Caco-2 (cell line): ENCODE results near the gene DCST1. TPM values are rescaled to one million over a fixed set of nuclear protein-coding genes. Genes with fewer than 3 reads are reported as not detected.

Experiments used
- BruUV-seq: library from RNA; stranded (reverse); fragments of 400-500 nt; replicated peaks from 2 replicates; lab custom pipeline; 2021; lab: Mats Ljungman, UMichigan
- CTCF ChIA-PET: fragments of 300-600 bp; sonication (Branson Sonifier 250); formaldehyde crosslinking; loops from one replicate; lab custom pipeline; 2022; ENCODE audit warnings: antibody characterized with exemption; lab: Charles Lee
- POLR2A ChIA-PET: fragments of 300-600 bp; sonication (Branson Sonifier 250); formaldehyde crosslinking; loops from one replicate; lab custom pipeline; 2022; ENCODE audit warnings: antibody characterized with exemption; lab: Charles Lee
- DNase-seq, 2 experiments: peaks; one replicate each; pipeline versions ENCODE4 v3.0.0 to v3.0.0-alpha.2; 2020 to 2022
- H3K27me3 ChIP-seq: replicated peaks from 2 replicates; pipeline ENCODE4 v1.6.0; 2011; ENCODE audit warnings: low read length; ENCODE audit not compliant: control insufficient read depth, insufficient read depth
- H3K36me3 ChIP-seq: 2 replicates; pipeline ENCODE4 v1.5.1; 2011; ENCODE audit warnings: low read length; ENCODE audit not compliant: control insufficient read depth, insufficient read depth
- H3K4me1 ChIP-seq: fragments of 250-450 bp; sonication (Bioruptor Pico); 2 replicates; pipeline ENCODE4 v1.5.1; 2020; ENCODE audit warnings: mild to moderate bottlenecking
- H3K4me3 ChIP-seq: 2 replicates; pipeline ENCODE4 v1.5.1; 2011; ENCODE audit warnings: low read depth, mild to moderate bottlenecking, control low read depth, low read length
- H3K9me3 ChIP-seq: fragments of 250-450 bp; sonication (Bioruptor Pico); 2 replicates; pipeline ENCODE4 v1.5.1; 2020; ENCODE audit warnings: mild to moderate bottlenecking, moderate library complexity
- H3K27ac Mint-ChIP-seq: one replicate; pipeline ENCODE4 v1.8.0; 2022; ENCODE audit warnings: mixed read lengths; ENCODE audit not compliant: unreplicated experiment
- H3K27me3 Mint-ChIP-seq: one replicate; pipeline ENCODE4 v1.8.0; 2022; ENCODE audit warnings: mixed read lengths; ENCODE audit not compliant: insufficient read depth, unreplicated experiment
- H3K36me3 Mint-ChIP-seq: one replicate; pipeline ENCODE4 v1.8.0; 2022; ENCODE audit warnings: mild to moderate bottlenecking, mixed read lengths; ENCODE audit not compliant: insufficient read depth, unreplicated experiment
- H3K4me1 Mint-ChIP-seq: one replicate; pipeline ENCODE4 v1.8.0; 2022; ENCODE audit warnings: low read depth, mixed read lengths; ENCODE audit not compliant: unreplicated experiment
- H3K4me3 Mint-ChIP-seq: one replicate; pipeline ENCODE4 v1.8.0; 2022; ENCODE audit warnings: mild to moderate bottlenecking, moderate library complexity, mixed read lengths; ENCODE audit not compliant: unreplicated experiment
- H3K9me3 Mint-ChIP-seq: one replicate; pipeline ENCODE4 v1.8.0; 2022; ENCODE audit warnings: mixed read lengths; ENCODE audit not compliant: unreplicated experiment
- CTCF ChIP-seq, 2 experiments: fragments of 200-600 bp in 1 of 2; IDR thresholded peaks; 1 replicate in 1 of 2; 2 replicates in 1 of 2; pipeline versions ENCODE4 v1.5.1 to v1.8.0; 2011 to 2022; ENCODE audit warnings: antibody characterized with exemption in 1 of 2, control low read depth in 1 of 2, inconsistent platforms in 1 of 2, low read depth in 1 of 2, low read length in 1 of 2, mild to moderate bottlenecking in 1 of 2, moderate library complexity in 1 of 2; ENCODE audit not compliant: insufficient read depth in 1 of 2, severe bottlenecking in 1 of 2, unreplicated experiment in 1 of 2
- intact Hi-C: fragments of 100-400 bp; cut with micrococcal nuclease; formaldehyde crosslinking; loops from one replicate; pipeline ENCODE4 v1.10.0; 2022; ENCODE audit not compliant: unreplicated experiment
- total RNA-seq: library from RNA; stranded (reverse); gene quantifications from 2 replicates; pipeline ENCODE4 v1.2.3, GENCODE V29; 2022

DCST1 gene
- total RNA-seq, 1 experiment from 2014 or later: not detected

- Histone ChIP-seq H3K27me3 (no peaks in the 10 kb centered on the region), H3K4me3 (no peak overlapping the region), H3K4me1 (peaks cover 18% of the 10 kb centered on the region), H3K36me3 (no peaks in the 10 kb centered on the region), H3K9me3 (no peaks in the 10 kb centered on the region)
- peak; percentile 79 to 81 for DNase-seq
- no peaks in the 10 kb centered on the region for H3K9me3 Mint-ChIP-seq
- POLR2A ChIA-PET: no interaction called here
- intact Hi-C loops: loop anchor here (1.0 kb wide), 2 partner anchors 16 to 39 kb away; no protein-coding TSS in a partner anchor
- H3K27ac Mint-ChIP-seq: no peak overlapping the region
- TF ChIP-seq CTCF (IDR thresholded peaks at IDR 0.05; ENCODE audit: insufficient read depth in 1 of 2, low read depth in 1 of 2, low read length in 1 of 2, severe bottlenecking in 1 of 2, unreplicated experiment in 1 of 2): peak; percentile 73 to 84
- H3K4me3 Mint-ChIP-seq: no peak overlapping the region
- CTCF ChIA-PET: interaction anchor here (0.5 to 2.8 kb wide), 16 partner anchors 11 to 1412 kb away, joined by 3 to 24 read pairs (median 5); partner anchors contain the start of genes EFNA3, PMVK and ZBTB7B
- peaks cover 15% of the 10 kb centered on the region for H3K4me1 Mint-ChIP-seq
- no peaks in the 10 kb centered on the region for H3K27me3 Mint-ChIP-seq
- BruUV-seq: no TSS peak
- H3K36me3 Mint-ChIP-seq: no peaks in the 10 kb centered on the region
Observed at GRCh38 chr1:155044812-155045657, 11.4 kb downstream of the DCST1 start.

GRCh38 chr1:155048449-155049334 is 15.1 kb downstream of the DCST1 start:
- no peak for TF ChIP-seq CTCF (IDR thresholded peaks at IDR 0.05; ENCODE audit: insufficient read depth in 1 of 2, low read depth in 1 of 2, low read length in 1 of 2, severe bottlenecking in 1 of 2, unreplicated experiment in 1 of 2)
- Mint-ChIP-seq H3K4me3 (no peak overlapping the region), H3K9me3 (no peaks in the 10 kb centered on the region), H3K27me3 (no peaks in the 10 kb centered on the region), H3K27ac (no peak overlapping the region), H3K36me3 (no peaks in the 10 kb centered on the region), H3K4me1 (peaks cover 23% of the 10 kb centered on the region)
- intact Hi-C loops: no loop called here
- Histone ChIP-seq H3K4me1 (peaks cover 23% of the 10 kb centered on the region), H3K27me3 (no peaks in the 10 kb centered on the region), H3K36me3 (no peaks in the 10 kb centered on the region), H3K4me3 (no peak overlapping the region), H3K9me3 (no peaks in the 10 kb centered on the region)
- POLR2A ChIA-PET: no interaction called here
- CTCF ChIA-PET: interaction anchor here (0.6 to 2.3 kb wide), 4 partner anchors 9 to 76 kb away, joined by 3 to 9 read pairs (median 4); no protein-coding TSS in a partner anchor
- no peak for DNase-seq
- no TSS peak for BruUV-seq
